HG03457 (cell line): ENCODE data around the gene CPT2.
"Not testable (repeated sequence)": the region's sequence is repeated elsewhere in the genome, so short reads cannot be mapped to it uniquely, and the experiment has no call there.

Experiments
- ATAC-seq: cut with Tn5 transposase; IDR thresholded peaks from one replicate; pipeline ENCODE4 v1.9.1; 2021; ENCODE audit warnings: moderate number of reproducible peaks; ENCODE audit not compliant: unreplicated experiment

CPT2 gene

GRCh38 chr1:53182111-53182593, 14.5 kb upstream of the CPT2 start:
- ATAC-seq = no peak

DNA sequence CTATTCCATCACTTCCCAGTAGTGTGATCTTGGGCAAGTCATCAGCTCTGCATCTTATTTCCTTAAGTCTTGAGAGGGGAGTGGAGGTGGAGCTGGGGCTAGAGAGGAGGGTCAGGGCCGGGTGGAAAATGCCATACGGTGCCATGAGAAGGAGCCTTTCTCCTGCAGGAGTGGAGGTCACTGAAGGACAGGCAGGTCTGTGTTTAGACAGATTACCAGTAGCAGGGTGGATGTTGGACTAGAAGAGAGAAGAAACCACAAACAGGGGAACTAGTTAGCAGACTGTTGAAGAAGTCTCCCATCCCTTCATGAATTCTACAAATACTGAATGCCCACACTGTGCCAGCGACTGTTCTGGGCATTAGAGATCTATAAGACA, 13.9 kb upstream of the CPT2 start:
- no peak for ATAC-seq

GRCh38 chr1:53183095-53183990, 13.3 kb upstream of the CPT2 start:
- no peak for ATAC-seq

GRCh38 chr1:53185955-53186297, 10.7 kb upstream of the CPT2 start:
- not testable (repeated sequence) for ATAC-seq

DNA sequence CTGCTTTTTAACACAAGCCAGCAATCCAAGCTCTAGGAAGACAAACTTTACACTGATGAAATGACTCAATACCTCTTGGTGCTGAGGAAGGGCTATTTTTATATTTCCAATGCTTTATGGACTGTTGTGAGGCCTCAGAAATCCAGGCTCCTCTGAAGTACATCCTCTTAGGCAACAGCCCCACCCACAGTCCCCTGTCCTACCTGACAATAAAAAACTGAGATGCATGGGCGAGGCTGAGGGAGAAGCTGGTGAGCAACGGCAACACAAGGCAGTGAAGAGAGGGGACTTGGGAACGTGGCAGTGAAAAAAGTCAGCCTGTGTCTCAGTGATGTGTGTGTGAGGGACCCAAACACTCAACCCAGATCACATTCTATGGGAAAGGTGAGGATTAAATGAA, 10.1 kb upstream of the CPT2 start:
- ATAC-seq = no peak

GRCh38 chr1:53187401-53187800, 9.2 kb upstream of the CPT2 start:
- no peak for ATAC-seq

GRCh38 chr1:53188099-53188498, 8.5 kb upstream of the CPT2 start:
- ATAC-seq = no peak

DNA sequence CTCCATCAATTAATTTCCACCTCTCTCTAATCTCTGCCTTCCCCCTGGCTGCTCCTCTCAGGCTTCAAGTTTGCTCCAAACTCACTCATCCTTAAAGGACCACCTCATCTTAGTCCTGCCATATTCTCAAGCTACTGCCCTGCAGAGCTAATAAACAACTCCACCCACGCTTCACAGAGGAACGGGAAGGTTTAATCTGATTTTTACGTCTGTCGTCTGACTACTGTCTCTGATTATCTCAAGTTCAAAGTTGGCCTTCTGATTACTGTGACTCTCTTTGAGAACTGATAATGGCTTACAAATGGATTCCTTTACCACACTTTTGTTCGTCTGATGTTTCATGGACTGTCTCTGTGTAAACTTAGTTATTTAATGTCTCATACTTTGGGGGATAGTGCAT, 7.6 kb upstream of the CPT2 start:
- no peak for ATAC-seq

- ATAC-seq = no peak
These were observed 6.4 kb upstream of the CPT2 start for GRCh38 chr1:53190210-53190611.

GRCh38 chr1:53195246-53196016, 1.2 kb upstream of the CPT2 start:
- ATAC-seq = no peak

GRCh38 chr1:53196017-53196484, 573 bp upstream of the CPT2 start:
- no peak for ATAC-seq

- ATAC-seq = no peak
These were observed 922 bp downstream of the CPT2 start for GRCh38 chr1:53197291-53198200.

- ATAC-seq = no peak
These were observed 1.6 kb downstream of the CPT2 start for GRCh38 chr1:53198241-53198651.

DNA sequence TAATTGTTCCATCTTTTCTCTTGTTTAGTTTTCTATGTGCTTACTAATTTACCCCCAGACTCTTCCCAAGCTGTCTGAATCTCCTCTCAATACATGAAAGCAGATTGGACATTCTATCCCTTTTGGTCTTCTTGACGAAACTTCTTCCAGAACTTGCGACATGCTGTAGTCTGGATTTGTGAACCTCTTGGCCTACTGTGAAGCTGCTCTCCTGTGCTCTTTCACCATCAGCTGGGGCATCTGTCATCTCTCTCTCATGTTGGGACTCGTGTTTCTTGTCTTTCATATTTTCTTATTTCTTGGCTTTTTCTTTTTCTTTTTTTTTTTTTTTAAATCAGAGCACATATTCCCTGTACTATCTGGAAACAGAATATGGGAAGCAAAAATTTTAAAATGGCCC, 6.8 kb downstream of the CPT2 start:
- no peak for ATAC-seq

GRCh38 chr1:53205496-53205895, 8.9 kb downstream of the CPT2 start:
- not testable (repeated sequence) for ATAC-seq

DNA sequence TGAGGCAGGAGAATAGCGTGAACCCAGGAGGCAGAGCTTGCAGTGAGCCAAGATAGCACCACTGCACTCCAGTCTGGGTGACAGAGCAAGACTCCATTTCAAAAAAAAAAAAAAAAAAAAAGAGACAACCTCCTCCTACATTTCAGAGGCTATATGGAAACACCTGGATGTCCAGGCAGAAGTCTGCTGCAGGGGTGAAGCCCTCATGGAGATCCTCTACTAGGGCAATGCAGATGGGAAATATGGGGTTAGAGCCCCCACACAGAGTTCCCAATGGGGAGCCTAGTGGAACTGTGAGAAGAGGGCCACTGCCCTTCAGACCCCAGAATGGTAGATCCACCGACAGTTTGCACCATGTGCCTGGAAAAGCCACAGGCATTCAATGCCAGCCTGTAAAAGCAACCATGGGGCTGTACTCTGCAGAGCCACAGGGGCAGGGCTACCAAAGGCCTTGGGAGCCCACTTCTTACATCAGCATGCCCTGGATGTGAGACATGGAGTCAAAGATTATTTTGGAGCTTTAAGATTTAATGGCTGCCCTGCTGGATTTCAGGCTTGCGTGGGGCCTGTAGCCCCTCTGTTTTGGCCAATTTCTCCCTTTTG, 9.6 kb downstream of the CPT2 start:
- not testable (repeated sequence) for ATAC-seq

- no peak for ATAC-seq
These were observed 10.2 kb downstream of the CPT2 start for GRCh38 chr1:53206735-53207379.

GRCh38 chr1:53207726-53208125, 11.1 kb downstream of the CPT2 start:
- no peak for ATAC-seq

DNA sequence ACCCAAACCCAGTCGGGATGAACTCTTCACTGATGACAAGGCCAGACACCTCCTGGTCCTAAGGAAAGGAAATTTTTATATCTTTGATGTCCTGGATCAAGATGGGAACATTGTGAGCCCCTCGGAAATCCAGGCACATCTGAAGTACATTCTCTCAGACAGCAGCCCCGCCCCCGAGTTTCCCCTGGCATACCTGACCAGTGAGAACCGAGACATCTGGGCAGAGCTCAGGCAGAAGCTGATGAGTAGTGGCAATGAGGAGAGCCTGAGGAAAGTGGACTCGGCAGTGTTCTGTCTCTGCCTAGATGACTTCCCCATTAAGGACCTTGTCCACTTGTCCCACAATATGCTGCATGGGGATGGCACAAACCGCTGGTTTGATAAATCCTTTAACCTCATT, 13.7 kb downstream of the CPT2 start:
- ATAC-seq = no peak

DNA sequence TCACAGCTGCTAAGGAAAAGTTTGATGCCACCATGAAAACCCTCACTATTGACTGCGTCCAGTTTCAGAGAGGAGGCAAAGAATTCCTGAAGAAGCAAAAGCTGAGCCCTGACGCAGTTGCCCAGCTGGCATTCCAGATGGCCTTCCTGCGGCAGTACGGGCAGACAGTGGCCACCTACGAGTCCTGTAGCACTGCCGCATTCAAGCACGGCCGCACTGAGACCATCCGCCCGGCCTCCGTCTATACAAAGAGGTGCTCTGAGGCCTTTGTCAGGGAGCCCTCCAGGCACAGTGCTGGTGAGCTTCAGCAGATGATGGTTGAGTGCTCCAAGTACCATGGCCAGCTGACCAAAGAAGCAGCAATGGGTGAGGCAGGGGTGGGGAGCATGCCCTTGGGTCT, 14.3 kb downstream of the CPT2 start:
- no peak for ATAC-seq
